SU-DHL-6 (cell line): Measurements from ENCODE around the gene MAPKAPK2.

Experiments used
- H2AFZ ChIP-seq: fragments of 200-600 bp; sonication (generic); 2 replicates; pipeline ENCODE4 v1.6.1; 2014; ENCODE audit warnings: low read depth, mild to moderate bottlenecking, moderate library complexity, mixed read lengths, antibody characterized with exemption, low read length; ENCODE audit not compliant: severe bottlenecking
- H3F3A ChIP-seq: fragments of 200-600 bp; shearing (Covaris generic); 2 replicates; pipeline ENCODE4 v1.6.0; 2016; ENCODE audit warnings: antibody characterized with exemption, mild to moderate bottlenecking; ENCODE audit not compliant: insufficient read depth
- H3K27ac ChIP-seq: fragments of 200-600 bp; sonication (generic); 2 replicates; pipeline ENCODE4 v1.5.1; 2016; ENCODE audit warnings: low read depth, mild to moderate bottlenecking, low read length, moderate library complexity, mixed read lengths
- H3K27me3 ChIP-seq: fragments of 200-600 bp; sonication (generic), shearing (Covaris generic); 2 replicates; pipeline ENCODE4 v1.6.0; 2014; ENCODE audit warnings: mild to moderate bottlenecking, low read length
- H3K36me3 ChIP-seq: fragments of 200-600 bp; sonication (generic); 2 replicates; pipeline ENCODE4 v1.6.1; 2014; ENCODE audit warnings: mild to moderate bottlenecking, low read length, mixed read lengths
- H3K4me2 ChIP-seq: fragments of 300-600, 200-600 bp; shearing (Covaris generic), sonication (generic); 2 replicates; pipeline ENCODE4 v1.6.0; 2014; ENCODE audit warnings: low read length, low read depth, mild to moderate bottlenecking; ENCODE audit not compliant: poor library complexity, severe bottlenecking
- H3K4me3 ChIP-seq: fragments of 200-600 bp; sonication (generic); 2 replicates; pipeline ENCODE4 v1.5.1; 2014; ENCODE audit warnings: antibody characterized with exemption, low read length, mild to moderate bottlenecking, mixed read lengths; ENCODE audit not compliant: insufficient read depth, poor library complexity, severe bottlenecking
- H3K79me2 ChIP-seq: fragments of 200-600 bp; sonication (generic); 2 replicates; pipeline ENCODE4 v1.6.1; 2014; ENCODE audit warnings: mild to moderate bottlenecking, low read length, moderate library complexity; ENCODE audit not compliant: insufficient read depth
- H3K9ac ChIP-seq: fragments of 200-600 bp; sonication (generic); 2 replicates; pipeline ENCODE4 v1.7.0; 2014; ENCODE audit warnings: mild to moderate bottlenecking, low read length
- H3K9me2 ChIP-seq: fragments of 200-600 bp; sonication (generic); replicated peaks from 2 replicates; pipeline ENCODE4 v1.6.1; 2014; ENCODE audit warnings: low read length; ENCODE audit not compliant: insufficient read depth
- H3K9me3 ChIP-seq: fragments of 200-600 bp; sonication (generic); 2 replicates; pipeline ENCODE4 v1.6.1; 2014; ENCODE audit warnings: low read length, mixed read lengths; ENCODE audit not compliant: insufficient read depth
- H4K20me1 ChIP-seq: fragments of 200-600 bp; sonication (generic); 2 replicates; pipeline ENCODE4 v1.6.1; 2014; ENCODE audit warnings: low read depth, mild to moderate bottlenecking, antibody characterized with exemption, low read length, moderate library complexity, mixed read lengths
- CTCF ChIP-seq: fragments of 200-600 bp; sonication (generic); IDR thresholded peaks from one replicate; pipeline ENCODE4 v1.5.1; 2017; ENCODE audit warnings: antibody characterized with exemption, mild to moderate bottlenecking, low read length, moderate library complexity; ENCODE audit not compliant: insufficient read depth, poor library complexity, severe bottlenecking
- EZH2phosphoT487 ChIP-seq: fragments of 200-600 bp; sonication (generic), shearing (Covaris generic); conservative IDR thresholded peaks from 2 replicates; pipeline ENCODE4 v1.6.1; 2018; ENCODE audit warnings: mild to moderate bottlenecking, antibody characterized with exemption, low read length, moderate library complexity, mixed read lengths

Gene MAPKAPK2

GRCh38 chr1:206766251-206766856 is 81.6 kb downstream of the MAPKAPK2 start:
- Histone ChIP-seq H3K79me2 (no peaks in the 10 kb centered on the region), H3K27ac (no peak overlapping the region), H3K9ac (no peak overlapping the region), H3K4me2 (no peak overlapping the region), H2AFZ (no peak overlapping the region), H3K9me2 (no peaks in the 10 kb centered on the region), H3F3A (no peaks in the 10 kb centered on the region), H3K27me3 (no peaks in the 10 kb centered on the region), H4K20me1 (no peaks in the 10 kb centered on the region), H3K9me3 (no peaks in the 10 kb centered on the region), H3K4me3 (no peak overlapping the region), H3K36me3 (no peaks in the 10 kb centered on the region)
- no peak for TF ChIP-seq CTCF
- no peak for TF ChIP-seq EZH2phosphoT487

- no peaks in the 10 kb centered on the region for H3K9me3 ChIP-seq
- H3K36me3 ChIP-seq, result no peaks in the 10 kb centered on the region
- no peaks in the 10 kb centered on the region for H3K27me3 ChIP-seq
- H3F3A ChIP-seq, result no peaks in the 10 kb centered on the region
- H3K27ac ChIP-seq, result no peak overlapping the region
- H2AFZ ChIP-seq, result no peak overlapping the region
- no peaks in the 10 kb centered on the region for H3K9me2 ChIP-seq
- H3K4me2 ChIP-seq, result no peak overlapping the region
- no peak for TF ChIP-seq CTCF
- no peak for TF ChIP-seq EZH2phosphoT487
- H3K9ac ChIP-seq, result no peak overlapping the region
- no peak overlapping the region for H3K4me3 ChIP-seq
- H4K20me1 ChIP-seq, result no peaks in the 10 kb centered on the region
- H3K79me2 ChIP-seq, result no peaks in the 10 kb centered on the region
Observed at GRCh38 chr1:206768472-206769303, 84.0 kb downstream of the MAPKAPK2 start.

GRCh38 chr1:206769304-206769731 is 84.6 kb downstream of the MAPKAPK2 start:
- no peaks in the 10 kb centered on the region for H3F3A ChIP-seq

More at GRCh38 chr1:206769304-206769731, 84.6 kb downstream of the MAPKAPK2 start:
- Histone ChIP-seq H3K9ac (no peak overlapping the region), H4K20me1 (no peaks in the 10 kb centered on the region), H3K9me3 (no peaks in the 10 kb centered on the region), H3K4me2 (no peak overlapping the region), H3K27me3 (no peaks in the 10 kb centered on the region), H3K36me3 (no peaks in the 10 kb centered on the region), H3K79me2 (no peaks in the 10 kb centered on the region), H3K9me2 (no peaks in the 10 kb centered on the region), H2AFZ (no peak overlapping the region), H3K4me3 (no peak overlapping the region), H3K27ac (no peak overlapping the region)
- TF ChIP-seq CTCF (no peak), EZH2phosphoT487 (no peak)
